Measurements from ENCODE around the gene SCAPER. TPM values are rescaled to one million over a fixed set of nuclear protein-coding genes. Genes with fewer than 3 reads are reported as not detected.

SCAPER gene, protein sequence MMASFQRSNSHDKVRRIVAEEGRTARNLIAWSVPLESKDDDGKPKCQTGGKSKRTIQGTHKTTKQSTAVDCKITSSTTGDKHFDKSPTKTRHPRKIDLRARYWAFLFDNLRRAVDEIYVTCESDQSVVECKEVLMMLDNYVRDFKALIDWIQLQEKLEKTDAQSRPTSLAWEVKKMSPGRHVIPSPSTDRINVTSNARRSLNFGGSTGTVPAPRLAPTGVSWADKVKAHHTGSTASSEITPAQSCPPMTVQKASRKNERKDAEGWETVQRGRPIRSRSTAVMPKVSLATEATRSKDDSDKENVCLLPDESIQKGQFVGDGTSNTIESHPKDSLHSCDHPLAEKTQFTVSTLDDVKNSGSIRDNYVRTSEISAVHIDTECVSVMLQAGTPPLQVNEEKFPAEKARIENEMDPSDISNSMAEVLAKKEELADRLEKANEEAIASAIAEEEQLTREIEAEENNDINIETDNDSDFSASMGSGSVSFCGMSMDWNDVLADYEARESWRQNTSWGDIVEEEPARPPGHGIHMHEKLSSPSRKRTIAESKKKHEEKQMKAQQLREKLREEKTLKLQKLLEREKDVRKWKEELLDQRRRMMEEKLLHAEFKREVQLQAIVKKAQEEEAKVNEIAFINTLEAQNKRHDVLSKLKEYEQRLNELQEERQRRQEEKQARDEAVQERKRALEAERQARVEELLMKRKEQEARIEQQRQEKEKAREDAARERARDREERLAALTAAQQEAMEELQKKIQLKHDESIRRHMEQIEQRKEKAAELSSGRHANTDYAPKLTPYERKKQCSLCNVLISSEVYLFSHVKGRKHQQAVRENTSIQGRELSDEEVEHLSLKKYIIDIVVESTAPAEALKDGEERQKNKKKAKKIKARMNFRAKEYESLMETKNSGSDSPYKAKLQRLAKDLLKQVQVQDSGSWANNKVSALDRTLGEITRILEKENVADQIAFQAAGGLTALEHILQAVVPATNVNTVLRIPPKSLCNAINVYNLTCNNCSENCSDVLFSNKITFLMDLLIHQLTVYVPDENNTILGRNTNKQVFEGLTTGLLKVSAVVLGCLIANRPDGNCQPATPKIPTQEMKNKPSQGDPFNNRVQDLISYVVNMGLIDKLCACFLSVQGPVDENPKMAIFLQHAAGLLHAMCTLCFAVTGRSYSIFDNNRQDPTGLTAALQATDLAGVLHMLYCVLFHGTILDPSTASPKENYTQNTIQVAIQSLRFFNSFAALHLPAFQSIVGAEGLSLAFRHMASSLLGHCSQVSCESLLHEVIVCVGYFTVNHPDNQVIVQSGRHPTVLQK (N-terminal part only)
- 6.6 and 9.2 TPM in 2 replicates for total RNA-seq

DNA sequence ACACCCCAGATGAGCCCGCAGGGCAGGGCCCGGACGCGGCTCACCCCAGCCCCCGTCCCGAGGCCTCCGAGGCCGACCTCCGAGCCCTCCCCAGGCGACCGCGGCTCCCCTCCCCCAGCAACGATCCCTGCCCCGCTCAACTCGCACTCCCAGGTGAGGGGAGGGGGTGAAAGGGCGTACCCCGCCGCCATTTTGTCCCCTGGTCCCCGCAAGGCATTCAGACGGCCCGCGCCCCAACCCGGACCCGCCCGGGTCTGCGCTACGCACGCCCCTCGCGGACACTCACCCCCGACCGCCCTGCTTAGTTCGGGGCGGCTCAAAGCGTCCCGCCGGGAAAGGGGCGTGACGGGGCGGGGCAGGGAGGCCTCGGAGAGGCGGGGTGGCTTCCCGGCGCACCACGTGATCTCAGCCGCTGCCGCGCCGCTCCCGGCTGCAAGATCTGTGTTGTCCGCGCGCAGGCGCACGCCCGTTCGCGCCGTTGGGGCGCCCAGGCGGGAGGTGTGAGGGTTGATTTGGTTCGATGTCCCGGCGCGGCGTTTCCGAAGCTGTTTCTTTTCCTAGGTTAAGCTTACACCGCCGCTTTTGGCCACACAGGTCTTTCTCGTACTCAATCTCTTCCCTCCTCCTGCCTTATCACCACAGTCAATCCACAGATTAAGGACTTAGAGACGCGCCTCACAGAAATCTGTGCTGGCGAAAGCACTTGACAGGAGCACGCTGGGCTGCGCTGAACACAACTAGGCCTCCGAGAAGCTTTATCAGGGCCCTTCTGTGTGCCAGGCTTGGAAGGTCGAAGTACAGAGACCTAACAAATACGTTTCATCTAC lies at the start of gene SCAPER:
Gene SCAPER, minus strand, starts transcription at position 328 of the 827 bp plus-strand sequence. CDS start 21,523 bp downstream, outside the sequence.

DNA sequence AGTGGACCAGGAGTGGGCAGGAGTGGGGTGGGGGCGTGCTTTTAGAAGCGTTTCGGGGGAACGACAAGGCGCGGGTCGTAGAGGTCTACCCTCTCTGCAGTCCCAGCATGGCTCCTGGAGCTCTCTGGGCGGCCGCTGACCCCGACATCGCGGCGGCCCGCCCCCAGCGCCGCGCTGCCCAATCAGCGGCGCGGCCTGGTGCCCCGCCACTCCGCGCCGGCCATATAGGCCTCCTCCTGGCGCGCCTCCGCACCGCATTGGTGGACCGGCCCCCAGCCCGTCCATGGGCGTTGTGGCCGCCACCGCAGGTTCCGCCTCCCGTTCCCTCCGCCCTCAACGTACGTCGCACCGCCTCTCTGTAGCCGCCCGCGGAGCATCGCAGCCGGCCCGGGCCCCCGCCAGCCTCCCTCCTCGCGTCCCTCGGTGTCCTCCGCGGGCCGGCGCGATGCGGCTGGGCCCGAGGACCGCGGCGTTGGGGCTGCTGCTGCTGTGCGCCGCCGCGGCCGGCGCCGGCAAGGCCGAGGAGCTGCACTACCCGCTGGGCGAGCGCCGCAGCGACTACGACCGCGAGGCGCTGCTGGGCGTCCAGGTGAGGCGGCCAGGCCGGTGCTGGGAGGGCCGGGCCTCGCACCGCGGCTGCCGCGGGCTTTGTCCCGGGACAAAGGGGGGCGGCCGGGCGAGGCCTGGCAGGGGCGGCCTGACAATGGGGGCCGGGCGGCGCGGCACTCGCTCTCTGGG lies 26.4 kb upstream of the SCAPER start, which contains the start of gene RCN2:
Gene RCN2, plus strand, starts transcription at position 353 of the 738 bp plus-strand sequence. Its CDS starts 93 bp downstream, at position 446.

DNA sequence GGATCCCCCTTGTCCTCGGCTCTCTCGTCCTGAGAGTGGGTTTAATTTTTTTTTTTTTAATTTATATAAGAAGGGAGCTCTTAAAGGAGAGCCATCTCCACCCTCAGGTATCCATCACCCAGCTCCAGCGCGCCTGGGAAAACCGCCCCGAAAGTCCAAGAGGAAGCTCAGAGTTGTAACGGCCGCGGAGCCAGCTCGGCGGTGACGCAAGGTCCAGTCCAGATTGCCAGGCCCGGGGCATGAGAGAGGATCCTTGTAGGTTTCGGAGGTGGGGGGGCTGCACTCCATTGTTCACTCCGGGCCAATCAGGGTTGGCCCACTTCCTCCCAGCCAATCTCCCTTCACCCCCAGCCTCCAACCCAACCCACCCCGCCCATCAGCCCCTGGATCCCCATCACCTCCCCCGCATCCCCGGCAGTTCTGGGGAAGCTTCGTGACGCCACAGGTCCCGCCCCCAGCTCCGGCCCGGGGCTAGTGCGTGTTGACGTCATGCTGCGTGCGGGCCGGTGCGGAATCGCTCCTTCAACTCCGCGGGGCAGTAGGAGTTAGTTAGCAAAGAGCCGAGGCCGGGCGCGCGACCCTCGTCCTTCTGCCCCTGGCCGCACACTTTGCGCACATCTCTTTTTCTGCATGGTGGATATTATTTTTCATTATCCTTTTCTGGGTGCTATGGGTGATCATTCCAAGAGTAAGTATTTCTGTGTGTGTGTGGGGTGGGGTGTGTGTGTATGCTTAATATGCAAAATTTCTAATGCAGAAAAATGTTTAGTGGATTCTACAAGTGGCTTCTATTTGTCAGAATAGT lies 568.7 kb downstream of the SCAPER start, which contains the start of gene ISL2:
Gene ISL2, plus strand, starts transcription at position 520 of the 805 bp plus-strand sequence. Its CDS starts 111 bp downstream, at position 631.

DNA sequence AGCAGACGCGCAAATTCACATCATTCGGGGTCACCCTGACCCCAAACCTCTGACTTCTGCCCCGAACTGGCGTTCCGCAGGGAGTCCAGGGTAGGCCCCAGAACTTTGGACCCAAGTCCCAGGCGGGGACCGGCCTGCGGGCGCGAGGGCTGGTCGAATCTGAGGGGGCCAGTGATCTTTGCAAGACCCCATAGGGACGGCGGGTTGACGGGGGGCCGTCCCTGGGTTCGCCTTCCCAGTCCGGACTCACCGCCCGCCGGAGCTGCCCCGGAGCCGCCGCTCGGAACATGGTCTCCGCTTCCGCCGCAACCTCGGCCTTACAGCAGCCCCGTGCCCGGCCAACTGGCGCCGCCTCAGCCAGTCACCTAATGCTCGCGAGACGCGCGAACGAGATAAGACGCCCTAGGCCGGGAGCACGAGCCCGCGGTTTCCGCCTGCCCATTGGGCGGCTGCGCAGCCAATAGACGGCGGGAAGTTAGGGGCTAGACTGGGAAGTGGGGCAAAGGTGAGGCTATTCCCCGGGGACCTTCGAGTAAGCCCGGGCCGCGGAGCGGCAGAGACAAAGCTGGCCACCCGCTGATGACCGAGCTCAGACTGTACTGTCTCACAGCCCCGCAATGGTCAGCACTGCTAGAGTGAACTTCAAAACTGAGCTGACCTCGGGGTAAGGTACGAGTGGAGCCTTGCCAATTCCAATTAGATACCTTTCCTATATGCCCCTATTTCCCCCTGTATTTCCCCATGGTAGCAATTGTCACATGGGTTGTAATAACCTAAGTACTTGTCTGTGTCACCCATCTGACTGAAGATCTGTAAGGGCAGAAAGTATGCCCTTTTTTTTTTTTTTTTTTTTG lies 593.8 kb downstream of the SCAPER start, which contains the start of gene ETFA:
Gene ETFA, minus strand, starts transcription at position 370 of the 854 bp plus-strand sequence. Its CDS starts 81 bp downstream, at position 289.

Small RNAs within 50 kb of the gene (small RNA-seq; reads per million reads assigned to genes)
- gene AC090751.1 (ENCODE audit: low replicate concordance) (not detected), gene MIR3713 (ENCODE audit: low replicate concordance) (not detected)

Other genes starting within 250 kb of the SCAPER start
- gene RCN2, start 26.4 kb upstream of the SCAPER start, total RNA-seq, result 47.1 and 47.8 TPM in 2 replicates
- not detected in 2 replicates for gene PSTPIP1, start 89.8 kb upstream of the SCAPER start, total RNA-seq
- gene TSPAN3, start 165.8 kb upstream of the SCAPER start, total RNA-seq, result 170 and 191 TPM in 2 replicates